ENCODE measurements around the gene MATN1. TPM values are rescaled to one million over a fixed set of nuclear protein-coding genes. Genes with fewer than 3 reads are reported as not detected.

Gene MATN1
- total RNA-seq, 2 experiments from 2014 or later = 0.28 to 0.42 TPM

DNA sequence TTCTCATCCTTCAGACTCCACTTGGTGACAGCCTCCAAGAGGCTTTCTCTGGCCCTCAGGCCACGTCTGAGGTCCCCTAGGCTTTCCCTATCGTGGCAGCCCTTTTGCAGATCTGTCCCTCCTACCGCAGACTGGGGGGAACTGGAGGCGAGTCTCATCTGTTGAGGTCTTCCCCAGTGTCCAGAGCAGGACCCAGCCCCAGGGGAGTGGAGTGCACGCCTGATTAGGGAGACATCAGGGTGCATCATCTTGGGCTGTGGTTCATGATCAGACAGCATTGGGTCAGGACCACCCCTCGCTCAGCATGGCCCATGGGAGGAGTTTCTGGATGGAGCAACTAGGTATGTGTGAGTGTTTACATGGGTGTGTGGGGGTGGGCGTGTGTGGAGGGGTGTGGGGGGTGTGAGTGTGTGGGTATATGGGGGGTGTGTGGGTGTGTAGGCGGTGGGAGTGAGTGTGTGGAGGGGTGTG is 8.5 kb upstream of the MATN1 start:
- intact Hi-C loops (cut with micrococcal nuclease; ENCODE audit: unreplicated experiment) = no loop called here
- Histone ChIP-seq H3K79me2 (ENCODE audit: insufficient read depth, low read depth, low read length) (no peaks in the 10 kb centered on the region), H3K4me1 (ENCODE audit: insufficient read depth, low read length, poor library complexity, severe bottlenecking) (peaks cover 37% of the 10 kb centered on the region), H3K9me3 (ENCODE audit: low read length) (no peaks in the 10 kb centered on the region), H4K20me1 (ENCODE audit: insufficient read depth, low read length) (no peaks in the 10 kb centered on the region), H3K9me2 (ENCODE audit: insufficient read depth, low read length) (no peaks in the 10 kb centered on the region), H3K4me3 (ENCODE audit: low read depth, low read length, poor library complexity, severe bottlenecking) (no peak overlapping the region), H2AFZ (ENCODE audit: low read length) (no peak overlapping the region), H3K4me2 (ENCODE audit: low read length) (no peak overlapping the region), H3K36me3 (ENCODE audit: insufficient read depth, low read length) (peaks cover 13% of the 10 kb centered on the region; the same call in 1 of the 2 replicates), H3K27ac (ENCODE audit: low read depth, low read length, poor library complexity, severe bottlenecking) (no peak overlapping the region)
- DNase-seq (ENCODE audit: low spot score) = no peak
- ChIA-PET CTCF (ENCODE audit: unreplicated experiment) (no interaction called here), POLR2A (interaction anchor here (1.5 to 2.7 kb wide), 2 partner anchors 13 to 29 kb away, joined by 4 to 19 read pairs; no protein-coding TSS in a partner anchor)
- TF ChIP-seq, protein P1, sequence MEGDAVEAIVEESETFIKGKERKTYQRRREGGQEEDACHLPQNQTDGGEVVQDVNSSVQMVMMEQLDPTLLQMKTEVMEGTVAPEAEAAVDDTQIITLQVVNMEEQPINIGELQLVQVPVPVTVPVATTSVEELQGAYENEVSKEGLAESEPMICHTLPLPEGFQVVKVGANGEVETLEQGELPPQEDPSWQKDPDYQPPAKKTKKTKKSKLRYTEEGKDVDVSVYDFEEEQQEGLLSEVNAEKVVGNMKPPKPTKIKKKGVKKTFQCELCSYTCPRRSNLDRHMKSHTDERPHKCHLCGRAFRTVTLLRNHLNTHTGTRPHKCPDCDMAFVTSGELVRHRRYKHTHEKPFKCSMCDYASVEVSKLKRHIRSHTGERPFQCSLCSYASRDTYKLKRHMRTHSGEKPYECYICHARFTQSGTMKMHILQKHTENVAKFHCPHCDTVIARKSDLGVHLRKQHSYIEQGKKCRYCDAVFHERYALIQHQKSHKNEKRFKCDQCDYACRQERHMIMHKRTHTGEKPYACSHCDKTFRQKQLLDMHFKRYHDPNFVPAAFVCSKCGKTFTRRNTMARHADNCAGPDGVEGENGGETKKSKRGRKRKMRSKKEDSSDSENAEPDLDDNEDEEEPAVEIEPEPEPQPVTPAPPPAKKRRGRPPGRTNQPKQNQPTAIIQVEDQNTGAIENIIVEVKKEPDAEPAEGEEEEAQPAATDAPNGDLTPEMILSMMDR (conservative IDR thresholded peaks at IDR 0.05; ENCODE audit: low read length) = no peak
- no peak for TF ChIP-seq EZH2phosphoT487 (IDR thresholded peaks at IDR 0.05; ENCODE audit: borderline replicate concordance, low read depth, low read length)
- BruUV-seq (replicated peaks) = no TSS peak

DNA sequence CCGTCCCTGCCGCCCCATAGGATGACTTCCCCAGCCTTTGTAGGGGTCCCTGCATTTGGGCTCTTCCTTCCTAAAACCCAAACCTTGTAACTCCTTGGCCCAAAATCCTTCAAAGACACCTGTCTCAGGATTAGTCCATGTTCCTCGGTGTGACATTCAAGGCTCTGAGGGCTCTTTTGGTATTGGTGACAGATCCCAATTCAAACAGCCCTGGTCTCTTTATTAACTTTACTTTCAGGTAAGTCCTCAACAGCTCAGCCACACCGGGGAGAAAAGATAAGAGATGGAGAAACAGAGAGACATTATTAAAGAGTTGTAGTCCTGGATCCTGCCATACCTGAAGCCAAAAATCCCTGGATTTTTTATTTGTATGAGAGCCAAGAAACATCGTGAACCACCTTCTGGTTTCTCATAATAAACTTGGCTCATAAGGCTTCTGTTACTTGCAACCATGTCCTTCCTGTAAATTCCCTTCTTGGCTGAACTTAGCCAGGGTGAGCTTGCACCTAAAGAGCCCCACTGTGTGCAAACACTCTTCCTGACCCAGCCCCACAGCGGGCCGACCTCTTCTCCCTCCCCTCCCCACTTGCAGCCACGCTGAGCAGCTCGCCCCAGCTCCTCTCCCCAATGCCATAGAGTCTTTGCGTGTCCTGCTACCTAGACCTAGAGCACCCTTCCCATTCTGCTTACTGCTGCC is 7.9 kb upstream of the MATN1 start:
- no peaks in the 10 kb centered on the region for H4K20me1 ChIP-seq (ENCODE audit: insufficient read depth, low read length)
- no TSS peak for BruUV-seq (replicated peaks)
- peaks cover 7% of the 10 kb centered on the region; the same call in 1 of the 2 replicates for H3K36me3 ChIP-seq (ENCODE audit: insufficient read depth, low read length)
- no peaks in the 10 kb centered on the region for H3K9me3 ChIP-seq (ENCODE audit: low read length)
- H2AFZ ChIP-seq (ENCODE audit: low read length) = no peak overlapping the region
- H3K4me3 ChIP-seq (ENCODE audit: low read depth, low read length, poor library complexity, severe bottlenecking) = no peak overlapping the region
- TF ChIP-seq, protein P1 (conservative IDR thresholded peaks at IDR 0.05; ENCODE audit: low read length) = no peak
- TF ChIP-seq EZH2phosphoT487 (IDR thresholded peaks at IDR 0.05; ENCODE audit: borderline replicate concordance, low read depth, low read length) = no peak
- ChIA-PET POLR2A (interaction anchor here (0.5 to 2.7 kb wide), 3 partner anchors 11 to 186 kb away, joined by 4 to 19 read pairs (median 10); no protein-coding TSS in a partner anchor), CTCF (ENCODE audit: unreplicated experiment) (no interaction called here)
- H3K4me2 ChIP-seq (ENCODE audit: low read length) = peak overlapping the region; percentile 65; the same call in 1 of the 2 replicates
- H3K27ac ChIP-seq (ENCODE audit: low read depth, low read length, poor library complexity, severe bottlenecking) = no peak overlapping the region
- H3K9me2 ChIP-seq (ENCODE audit: insufficient read depth, low read length) = no peaks in the 10 kb centered on the region
- no peak for DNase-seq (ENCODE audit: low spot score)
- no peaks in the 10 kb centered on the region for H3K79me2 ChIP-seq (ENCODE audit: insufficient read depth, low read depth, low read length)
- intact Hi-C loops (cut with micrococcal nuclease; ENCODE audit: unreplicated experiment) = no loop called here
- H3K4me1 ChIP-seq (ENCODE audit: insufficient read depth, low read length, poor library complexity, severe bottlenecking) = peaks cover 37% of the 10 kb centered on the region

Data from OCI-LY7 (cell line).